ENCODE measurements around the gene ACD. TPM values are rescaled to one million over a fixed set of nuclear protein-coding genes. Genes with fewer than 3 reads are reported as not detected.

ACD gene
- total and polyA plus RNA-seq, 9 of the 15 experiments (the other 6 are each of a cell fraction or from before 2014, with no cell fraction given), result 4.2 to 47.4 (median 19.2) TPM

DNA sequence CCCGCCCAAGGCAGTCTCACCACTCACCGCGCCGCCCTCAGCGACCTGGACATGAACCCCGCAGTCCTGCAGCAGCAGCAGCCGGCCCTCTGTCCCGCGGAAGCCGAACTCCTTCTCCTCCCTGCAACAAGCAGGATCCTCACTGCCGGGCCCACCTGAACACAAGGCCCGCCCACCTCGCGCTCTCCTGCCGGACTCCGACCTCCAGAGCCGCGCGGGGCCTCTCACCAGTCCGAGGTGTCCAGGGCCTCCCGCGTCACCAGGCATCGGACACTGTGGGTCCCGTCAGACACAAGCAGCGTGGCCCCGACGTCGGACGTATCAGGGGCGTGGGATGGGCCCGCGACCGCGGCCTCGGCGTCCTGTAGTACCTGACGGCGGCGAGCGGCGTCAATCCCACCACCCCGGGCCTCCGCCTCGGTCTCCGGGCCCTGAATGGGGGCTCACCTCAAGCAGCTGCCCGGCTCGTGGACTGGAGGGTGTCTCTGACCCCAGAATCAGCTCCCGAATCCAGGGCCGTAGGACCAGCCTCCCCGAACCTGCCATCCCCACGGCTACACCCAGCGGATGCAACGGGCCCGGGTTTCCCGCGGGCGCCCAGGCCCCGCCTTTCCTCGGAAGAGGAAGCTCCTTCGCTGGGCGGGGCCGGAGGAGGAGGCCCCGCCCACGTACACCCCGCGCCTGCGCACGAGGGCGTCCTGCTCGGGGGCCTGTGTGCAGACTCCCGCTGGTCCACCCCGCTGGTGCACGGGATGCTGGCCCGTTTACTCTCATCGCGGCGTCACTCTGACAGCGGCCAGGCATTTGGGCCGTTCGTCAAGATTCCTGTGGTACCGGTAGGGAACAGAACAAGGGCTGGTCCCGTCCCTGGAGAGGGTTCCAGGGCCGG lies at the start of gene ACD (continued):
- TF ChIP-seq, protein P1, sequence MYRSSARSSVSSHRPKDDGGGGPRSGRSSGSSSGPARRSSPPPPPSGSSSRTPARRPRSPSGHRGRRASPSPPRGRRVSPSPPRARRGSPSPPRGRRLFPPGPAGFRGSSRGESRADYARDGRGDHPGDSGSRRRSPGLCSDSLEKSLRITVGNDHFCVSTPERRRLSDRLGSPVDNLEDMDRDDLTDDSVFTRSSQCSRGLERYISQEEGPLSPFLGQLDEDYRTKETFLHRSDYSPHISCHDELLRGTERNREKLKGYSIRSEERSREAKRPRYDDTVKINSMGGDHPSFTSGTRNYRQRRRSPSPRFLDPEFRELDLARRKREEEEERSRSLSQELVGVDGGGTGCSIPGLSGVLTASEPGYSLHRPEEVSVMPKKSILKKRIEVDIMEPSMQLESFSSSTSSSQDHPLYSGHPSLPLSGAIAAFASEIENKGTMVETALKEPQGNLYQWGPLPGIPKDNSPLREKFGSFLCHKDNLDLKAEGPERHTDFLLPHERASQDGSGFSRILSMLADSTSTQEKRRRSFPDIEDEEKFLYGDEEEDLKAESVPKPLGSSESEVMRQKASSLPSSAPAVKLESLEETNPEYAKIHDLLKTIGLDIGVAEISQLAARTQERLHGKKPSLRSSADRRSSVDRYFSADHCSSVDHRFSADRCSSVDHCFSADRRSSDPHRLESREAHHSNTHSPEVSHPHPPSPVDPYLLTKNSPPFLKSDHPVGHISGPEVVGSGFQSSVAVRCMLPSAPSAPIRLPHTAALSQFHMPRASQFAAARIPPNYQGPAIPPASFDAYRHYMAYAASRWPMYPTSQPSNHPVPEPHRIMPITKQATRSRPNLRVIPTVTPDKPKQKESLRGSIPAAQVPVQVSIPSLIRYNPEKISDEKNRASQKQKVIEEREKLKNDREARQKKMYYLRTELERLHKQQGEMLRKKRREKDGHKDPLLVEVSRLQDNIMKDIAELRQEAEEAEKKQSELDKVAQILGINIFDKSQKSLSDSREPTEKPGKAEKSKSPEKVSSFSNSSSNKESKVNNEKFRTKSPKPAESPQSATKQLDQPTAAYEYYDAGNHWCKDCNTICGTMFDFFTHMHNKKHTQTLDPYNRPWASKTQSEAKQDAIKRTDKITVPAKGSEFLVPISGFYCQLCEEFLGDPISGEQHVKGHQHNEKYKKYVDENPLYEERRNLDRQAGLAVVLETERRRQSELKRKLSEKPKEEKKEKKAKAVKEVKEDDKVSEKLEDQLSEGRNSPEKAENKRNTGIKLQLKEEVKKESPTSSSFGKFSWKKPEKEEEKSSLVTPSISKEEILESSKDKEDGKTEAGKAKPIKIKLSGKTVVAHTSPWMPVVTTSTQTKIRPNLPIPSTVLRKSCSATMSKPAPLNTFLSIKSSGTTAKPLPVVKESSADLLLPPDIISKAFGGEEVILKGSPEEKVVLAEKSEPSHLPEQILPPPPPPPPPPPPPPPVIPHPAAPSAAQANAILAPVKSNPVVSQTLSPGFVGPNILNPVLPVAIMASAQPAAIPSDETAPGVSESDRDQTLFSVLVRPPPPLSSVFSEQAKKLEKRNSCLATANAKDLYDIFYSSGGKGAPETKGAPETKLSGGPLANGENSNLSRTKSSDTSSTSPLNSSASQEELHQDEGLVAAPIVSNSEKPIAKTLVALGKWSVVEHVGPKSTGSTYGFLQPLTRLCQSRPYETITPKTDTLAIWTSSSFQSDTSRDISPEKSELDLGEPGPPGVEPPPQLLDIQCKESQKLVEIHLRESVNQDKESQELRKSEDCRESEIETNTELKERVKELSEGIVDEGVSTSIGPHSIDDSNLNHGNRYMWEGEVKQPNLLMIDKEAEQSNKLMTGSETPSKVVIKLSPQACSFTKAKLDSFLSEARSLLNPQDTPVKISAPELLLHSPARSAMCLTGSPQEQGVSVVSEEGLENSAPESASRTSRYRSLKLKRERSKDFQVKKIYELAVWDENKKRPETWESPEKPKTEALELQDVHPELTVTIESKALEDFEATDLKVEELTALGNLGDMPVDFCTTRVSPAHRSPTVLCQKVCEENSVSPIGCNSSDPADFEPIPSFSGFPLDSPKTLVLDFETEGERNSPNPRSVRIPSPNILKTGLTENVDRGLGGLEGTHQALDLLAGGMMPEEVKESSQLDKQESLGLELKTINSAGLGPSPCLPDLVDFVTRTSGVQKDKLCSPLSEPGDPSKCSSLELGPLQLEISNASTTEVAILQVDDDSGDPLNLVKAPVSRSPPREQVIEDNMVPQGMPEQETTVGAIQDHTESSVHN (IDR thresholded peaks at IDR 0.05; ENCODE audit: borderline replicate concordance in 1 of 2, low read depth in 1 of 2), result no peak
- TF ChIP-seq, protein P2, sequence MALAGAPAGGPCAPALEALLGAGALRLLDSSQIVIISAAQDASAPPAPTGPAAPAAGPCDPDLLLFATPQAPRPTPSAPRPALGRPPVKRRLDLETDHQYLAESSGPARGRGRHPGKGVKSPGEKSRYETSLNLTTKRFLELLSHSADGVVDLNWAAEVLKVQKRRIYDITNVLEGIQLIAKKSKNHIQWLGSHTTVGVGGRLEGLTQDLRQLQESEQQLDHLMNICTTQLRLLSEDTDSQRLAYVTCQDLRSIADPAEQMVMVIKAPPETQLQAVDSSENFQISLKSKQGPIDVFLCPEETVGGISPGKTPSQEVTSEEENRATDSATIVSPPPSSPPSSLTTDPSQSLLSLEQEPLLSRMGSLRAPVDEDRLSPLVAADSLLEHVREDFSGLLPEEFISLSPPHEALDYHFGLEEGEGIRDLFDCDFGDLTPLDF (CRISPR knock-in tag; IDR thresholded peaks at IDR 0.05), result no peak
- no peak for TF ChIP-seq ZNF668 (CRISPR knock-in tag; IDR thresholded peaks at IDR 0.05)
- TF ChIP-seq, protein P3, sequence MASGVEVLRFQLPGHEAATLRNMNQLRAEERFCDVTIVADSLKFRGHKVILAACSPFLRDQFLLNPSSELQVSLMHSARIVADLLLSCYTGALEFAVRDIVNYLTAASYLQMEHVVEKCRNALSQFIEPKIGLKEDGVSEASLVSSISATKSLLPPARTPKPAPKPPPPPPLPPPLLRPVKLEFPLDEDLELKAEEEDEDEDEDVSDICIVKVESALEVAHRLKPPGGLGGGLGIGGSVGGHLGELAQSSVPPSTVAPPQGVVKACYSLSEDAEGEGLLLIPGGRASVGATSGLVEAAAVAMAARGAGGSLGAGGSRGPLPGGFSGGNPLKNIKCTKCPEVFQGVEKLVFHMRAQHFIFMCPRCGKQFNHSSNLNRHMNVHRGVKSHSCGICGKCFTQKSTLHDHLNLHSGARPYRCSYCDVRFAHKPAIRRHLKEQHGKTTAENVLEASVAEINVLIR (CRISPR knock-in tag; IDR thresholded peaks at IDR 0.05), result no peak
- 0 out of 2 replicates have a peak, but pooled peaks have one; percentile 56 for TF ChIP-seq HDAC2 (IDR thresholded peaks at IDR 0.05)
- TF ChIP-seq, protein P4, sequence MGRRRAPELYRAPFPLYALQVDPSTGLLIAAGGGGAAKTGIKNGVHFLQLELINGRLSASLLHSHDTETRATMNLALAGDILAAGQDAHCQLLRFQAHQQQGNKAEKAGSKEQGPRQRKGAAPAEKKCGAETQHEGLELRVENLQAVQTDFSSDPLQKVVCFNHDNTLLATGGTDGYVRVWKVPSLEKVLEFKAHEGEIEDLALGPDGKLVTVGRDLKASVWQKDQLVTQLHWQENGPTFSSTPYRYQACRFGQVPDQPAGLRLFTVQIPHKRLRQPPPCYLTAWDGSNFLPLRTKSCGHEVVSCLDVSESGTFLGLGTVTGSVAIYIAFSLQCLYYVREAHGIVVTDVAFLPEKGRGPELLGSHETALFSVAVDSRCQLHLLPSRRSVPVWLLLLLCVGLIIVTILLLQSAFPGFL (CRISPR knock-in tag; IDR thresholded peaks at IDR 0.05), result no peak
- TF ChIP-seq, protein P5, sequence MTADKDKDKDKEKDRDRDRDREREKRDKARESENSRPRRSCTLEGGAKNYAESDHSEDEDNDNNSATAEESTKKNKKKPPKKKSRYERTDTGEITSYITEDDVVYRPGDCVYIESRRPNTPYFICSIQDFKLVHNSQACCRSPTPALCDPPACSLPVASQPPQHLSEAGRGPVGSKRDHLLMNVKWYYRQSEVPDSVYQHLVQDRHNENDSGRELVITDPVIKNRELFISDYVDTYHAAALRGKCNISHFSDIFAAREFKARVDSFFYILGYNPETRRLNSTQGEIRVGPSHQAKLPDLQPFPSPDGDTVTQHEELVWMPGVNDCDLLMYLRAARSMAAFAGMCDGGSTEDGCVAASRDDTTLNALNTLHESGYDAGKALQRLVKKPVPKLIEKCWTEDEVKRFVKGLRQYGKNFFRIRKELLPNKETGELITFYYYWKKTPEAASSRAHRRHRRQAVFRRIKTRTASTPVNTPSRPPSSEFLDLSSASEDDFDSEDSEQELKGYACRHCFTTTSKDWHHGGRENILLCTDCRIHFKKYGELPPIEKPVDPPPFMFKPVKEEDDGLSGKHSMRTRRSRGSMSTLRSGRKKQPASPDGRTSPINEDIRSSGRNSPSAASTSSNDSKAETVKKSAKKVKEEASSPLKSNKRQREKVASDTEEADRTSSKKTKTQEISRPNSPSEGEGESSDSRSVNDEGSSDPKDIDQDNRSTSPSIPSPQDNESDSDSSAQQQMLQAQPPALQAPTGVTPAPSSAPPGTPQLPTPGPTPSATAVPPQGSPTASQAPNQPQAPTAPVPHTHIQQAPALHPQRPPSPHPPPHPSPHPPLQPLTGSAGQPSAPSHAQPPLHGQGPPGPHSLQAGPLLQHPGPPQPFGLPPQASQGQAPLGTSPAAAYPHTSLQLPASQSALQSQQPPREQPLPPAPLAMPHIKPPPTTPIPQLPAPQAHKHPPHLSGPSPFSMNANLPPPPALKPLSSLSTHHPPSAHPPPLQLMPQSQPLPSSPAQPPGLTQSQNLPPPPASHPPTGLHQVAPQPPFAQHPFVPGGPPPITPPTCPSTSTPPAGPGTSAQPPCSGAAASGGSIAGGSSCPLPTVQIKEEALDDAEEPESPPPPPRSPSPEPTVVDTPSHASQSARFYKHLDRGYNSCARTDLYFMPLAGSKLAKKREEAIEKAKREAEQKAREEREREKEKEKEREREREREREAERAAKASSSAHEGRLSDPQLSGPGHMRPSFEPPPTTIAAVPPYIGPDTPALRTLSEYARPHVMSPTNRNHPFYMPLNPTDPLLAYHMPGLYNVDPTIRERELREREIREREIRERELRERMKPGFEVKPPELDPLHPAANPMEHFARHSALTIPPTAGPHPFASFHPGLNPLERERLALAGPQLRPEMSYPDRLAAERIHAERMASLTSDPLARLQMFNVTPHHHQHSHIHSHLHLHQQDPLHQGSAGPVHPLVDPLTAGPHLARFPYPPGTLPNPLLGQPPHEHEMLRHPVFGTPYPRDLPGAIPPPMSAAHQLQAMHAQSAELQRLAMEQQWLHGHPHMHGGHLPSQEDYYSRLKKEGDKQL (CRISPR knock-in tag; IDR thresholded peaks at IDR 0.05; ENCODE audit: borderline replicate concordance), result no peak

Measured in K562 (cell line).